HPDE6-E6E7 (cell line): ENCODE measurements around the gene ZXDC.

ENCODE experiments used
- DNase-seq: peaks from one replicate; pipeline ENCODE4 v3.0.0; 2011; ENCODE audit warnings: missing footprints; ENCODE audit errors: extremely low spot score

The ZXDC gene

DNA sequence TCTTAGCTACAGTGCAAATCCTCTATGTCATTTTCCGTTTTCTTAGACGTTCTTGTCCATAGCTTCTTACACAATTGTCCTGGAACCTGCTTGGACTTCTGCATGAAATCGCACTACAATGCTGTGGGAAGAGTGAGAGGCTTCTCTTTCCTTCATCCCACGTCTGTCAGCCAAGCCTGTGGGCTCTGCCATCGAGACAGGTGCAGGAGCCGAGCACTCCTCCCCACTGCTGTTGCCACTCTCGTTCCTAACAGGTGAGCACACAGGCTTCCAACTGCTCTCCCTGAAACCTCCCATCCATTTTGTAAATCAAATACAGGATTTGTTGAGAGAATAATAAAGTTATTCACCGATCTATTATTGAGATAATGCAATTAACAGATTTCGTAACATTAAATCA lies 23.5 kb downstream of the ZXDC start:
- DNase-seq: no peak

DNA sequence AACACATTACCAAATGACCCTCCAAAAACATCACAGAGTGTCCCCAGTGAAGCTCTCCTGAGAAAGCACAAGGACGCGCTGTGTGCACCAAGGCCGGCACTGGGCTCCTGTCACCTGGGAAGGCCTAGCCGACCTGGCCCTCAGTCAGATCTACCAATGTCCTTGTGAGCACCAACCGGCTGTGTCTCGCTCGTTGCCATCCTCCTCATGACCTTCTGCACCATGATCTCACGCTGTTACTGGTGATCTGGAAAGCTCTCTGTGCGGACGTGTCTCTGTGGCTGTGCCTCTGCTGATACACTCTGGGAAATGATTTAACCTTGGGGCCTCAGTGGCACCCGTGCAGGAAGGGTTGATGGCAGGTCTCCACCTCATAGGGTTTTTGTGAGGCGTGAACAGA lies 24.2 kb downstream of the ZXDC start:
- no peak for DNase-seq

- DNase-seq: no peak
These were observed 24.9 kb downstream of the ZXDC start for GRCh38 chr3:126450744-126451143.

GRCh38 chr3:126450219-126450618 lies 25.5 kb downstream of the ZXDC start:
- DNase-seq: no peak

GRCh38 chr3:126449621-126450051 lies 26.1 kb downstream of the ZXDC start:
- DNase-seq: no peak

DNA sequence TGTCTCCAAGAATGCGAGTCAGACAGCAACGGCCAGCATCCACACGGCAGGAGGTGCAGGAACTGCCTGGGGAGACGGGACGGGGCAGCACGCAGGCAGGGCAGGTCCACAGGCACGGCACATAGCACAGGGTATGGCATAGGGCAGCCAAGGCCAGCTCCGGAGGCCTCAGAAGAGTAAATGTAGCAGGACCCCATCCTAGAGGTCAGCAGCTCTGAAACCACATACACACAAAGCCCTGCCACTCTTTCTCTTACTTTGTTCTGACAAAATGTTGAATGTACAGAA lies 26.9 kb downstream of the ZXDC start:
- DNase-seq: no peak

GRCh38 chr3:126448136-126448892 lies 27.4 kb downstream of the ZXDC start:
- no peak for DNase-seq

GRCh38 chr3:126447456-126448106 lies 28.1 kb downstream of the ZXDC start:
- no peak for DNase-seq

DNA sequence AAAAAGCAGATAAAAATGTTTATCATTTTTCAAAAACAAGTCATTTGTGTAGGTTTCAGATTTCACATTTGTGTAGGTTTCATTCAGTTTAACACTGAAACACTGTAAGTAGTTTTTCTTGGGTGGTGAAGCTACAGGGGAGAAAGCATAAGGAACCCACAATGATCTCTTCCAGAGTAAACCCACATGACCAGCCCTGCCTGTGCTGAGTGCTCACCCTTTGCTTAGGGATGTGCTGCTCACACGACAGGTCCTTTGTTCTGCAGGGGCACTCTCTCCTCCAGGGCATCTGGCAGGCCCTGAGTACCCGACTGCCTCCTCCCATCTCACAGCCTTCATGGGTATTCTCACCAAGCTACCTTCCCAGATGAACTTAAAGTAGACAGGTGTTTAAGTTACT lies 28.9 kb downstream of the ZXDC start:
- no peak for DNase-seq

- DNase-seq: no peak
These were observed 29.4 kb downstream of the ZXDC start for GRCh38 chr3:126446301-126446700.

GRCh38 chr3:126445506-126445905 lies 30.2 kb downstream of the ZXDC start:
- DNase-seq: no peak

GRCh38 chr3:126442856-126443242 lies 32.8 kb downstream of the ZXDC start:
- DNase-seq: no peak

- no peak for DNase-seq
These were observed 33.4 kb downstream of the ZXDC start for GRCh38 chr3:126442094-126442855.

GRCh38 chr3:126441256-126441880 lies 34.3 kb downstream of the ZXDC start:
- no peak for DNase-seq

- no peak for DNase-seq
These were observed 35.0 kb downstream of the ZXDC start for GRCh38 chr3:126440709-126440995.

DNA sequence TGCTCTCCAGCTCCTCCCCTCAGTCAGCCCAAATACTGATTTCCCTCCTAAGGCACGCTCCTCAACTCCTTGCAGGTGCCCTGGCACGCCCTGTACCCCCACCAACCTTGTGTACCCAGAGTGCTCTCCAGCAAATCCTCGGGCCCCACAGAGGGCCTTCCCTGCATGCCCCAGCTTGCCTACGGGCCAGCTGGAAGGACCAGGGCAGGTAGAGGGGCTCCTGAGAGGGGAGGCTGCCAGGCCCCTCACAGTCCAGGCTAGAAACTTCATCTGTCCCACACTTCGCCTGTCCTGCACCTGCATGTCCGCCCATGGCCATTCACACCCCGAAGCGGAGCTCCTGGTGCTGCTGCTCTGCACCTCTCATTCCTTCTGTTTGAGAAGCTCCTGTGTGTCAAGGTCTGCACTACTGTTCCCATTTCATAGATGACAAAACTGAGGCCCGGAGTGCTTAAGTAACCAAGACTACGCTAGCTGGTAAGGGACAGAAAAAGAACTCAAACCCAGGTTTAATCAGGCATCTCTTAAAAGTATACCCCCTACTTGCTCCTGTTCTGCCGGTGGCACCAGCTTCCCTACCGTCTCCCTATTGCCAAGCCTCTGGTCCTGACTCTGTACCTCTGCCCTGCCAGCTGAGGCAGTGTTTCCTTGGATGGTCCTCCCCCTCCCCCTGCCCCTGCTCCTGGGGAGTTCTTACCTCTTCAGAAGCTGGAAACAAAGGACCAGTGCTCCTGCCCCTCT lies 35.6 kb downstream of the ZXDC start:
- DNase-seq: no peak

- no peak for DNase-seq
These were observed 36.2 kb downstream of the ZXDC start for GRCh38 chr3:126439346-126439967.

DNA sequence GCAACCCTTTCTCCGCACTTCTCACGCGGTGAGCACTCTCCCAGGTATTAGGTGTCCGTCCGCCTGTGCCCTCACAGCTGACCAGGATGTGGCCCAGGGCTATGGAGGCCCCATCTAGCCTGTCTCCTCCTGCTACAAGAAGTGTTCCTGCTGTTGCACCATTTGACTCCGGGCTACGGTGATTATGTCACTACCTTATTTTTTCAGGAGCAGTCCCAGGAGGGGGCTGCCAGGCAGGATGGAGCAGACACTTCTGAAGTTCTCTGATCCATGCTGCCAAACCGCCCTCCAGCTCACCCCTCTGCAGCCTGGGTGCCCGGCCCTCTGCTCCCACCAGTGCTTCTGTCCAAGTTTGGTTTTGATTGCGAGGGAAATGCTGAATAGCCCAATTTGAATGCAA lies 36.9 kb downstream of the ZXDC start:
- no peak for DNase-seq

DNA sequence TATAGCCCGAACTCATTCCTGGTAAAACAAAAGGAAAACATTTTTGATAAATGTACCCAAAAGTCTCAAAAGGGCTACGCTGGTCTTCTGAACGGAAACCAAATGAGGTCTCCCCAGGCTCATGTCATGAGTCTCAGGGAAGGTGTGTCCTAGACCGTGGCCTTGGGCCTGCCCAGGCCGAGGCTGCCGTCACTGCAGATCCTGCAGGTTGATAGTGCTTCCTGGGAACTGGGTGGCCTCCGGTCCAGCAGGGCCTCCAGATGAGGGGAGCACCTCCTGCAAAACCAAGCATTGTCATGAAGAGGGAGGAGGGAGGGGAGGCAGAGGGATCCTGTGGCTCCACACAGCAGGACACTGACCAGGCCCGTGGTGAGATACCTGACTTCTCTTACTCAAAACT lies 37.5 kb downstream of the ZXDC start:
- no peak for DNase-seq

GRCh38 chr3:126436826-126437717 lies 38.6 kb downstream of the ZXDC start:
- no peak for DNase-seq
